Esophagus squamous epithelium (tissue), 4 donors: ENCODE measurements around the gene KIFC3.

Source experiments
- CTCF ChIP-seq, 6 experiments: fragments of 450-650 bp in 4 of 6; fragments of 200-600 bp in 2 of 6; sonication (generic) in 2 of 6; IDR thresholded peaks; one replicate each; pipeline ENCODE4 v1.5.1; 2016 to 2019; ENCODE audit warnings: antibody characterized with exemption in 6 of 6, mild to moderate bottlenecking in 4 of 6, moderate library complexity in 4 of 6
- POLR2A ChIP-seq, 4 donors: fragments of 450-650 bp; IDR thresholded peaks; one replicate each; pipeline ENCODE4 v1.6.1; 2017; ENCODE audit warnings: antibody characterized with exemption in 4 of 4, mild to moderate bottlenecking in 4 of 4, moderate library complexity in 3 of 4

- TF ChIP-seq POLR2A (IDR thresholded peaks at IDR 0.05) (no peak), CTCF (IDR thresholded peaks at IDR 0.05) (no peak)
Observed at GRCh38 chr16:57817680-57818079, 15.4 kb upstream of the KIFC3 start.
